Endothelial cell (in vitro differentiated cells): ENCODE measurements around the gene SLC6A4. TPM values are rescaled to one million over a fixed set of nuclear protein-coding genes. Genes with fewer than 3 reads are reported as not detected.

ENCODE experiments used
- DNase-seq: peaks from one replicate; pipeline ENCODE4 v3.0.0; 2021; ENCODE audit warnings: low spot score
- H3K27ac Mint-ChIP-seq: one replicate; pipeline ENCODE4 v1.8.0; 2021; ENCODE audit warnings: mixed read lengths, inconsistent platforms; ENCODE audit not compliant: unreplicated experiment
- H3K27me3 Mint-ChIP-seq: one replicate; pipeline ENCODE4 v1.8.0; 2021; ENCODE audit warnings: mild to moderate bottlenecking, moderate library complexity, mixed read lengths, inconsistent platforms; ENCODE audit not compliant: unreplicated experiment
- H3K36me3 Mint-ChIP-seq: one replicate; pipeline ENCODE4 v1.8.0; 2021; ENCODE audit warnings: mild to moderate bottlenecking, low read depth, mixed read lengths, inconsistent platforms; ENCODE audit not compliant: unreplicated experiment
- H3K4me1 Mint-ChIP-seq: one replicate; pipeline ENCODE4 v1.8.0; 2021; ENCODE audit warnings: mild to moderate bottlenecking, mixed read lengths, inconsistent platforms; ENCODE audit not compliant: unreplicated experiment
- H3K4me3 Mint-ChIP-seq: one replicate; pipeline ENCODE4 v1.8.0; 2021; ENCODE audit warnings: mild to moderate bottlenecking, mixed read lengths, inconsistent platforms; ENCODE audit not compliant: unreplicated experiment
- H3K9me3 Mint-ChIP-seq: one replicate; pipeline ENCODE4 v1.8.0; 2021; ENCODE audit warnings: mixed read lengths, inconsistent platforms; ENCODE audit not compliant: unreplicated experiment
- CTCF ChIP-seq: fragments of 200-600 bp; sonication (generic); IDR thresholded peaks from one replicate; pipeline ENCODE4 v1.5.0; 2021; ENCODE audit warnings: antibody characterized with exemption; ENCODE audit not compliant: unreplicated experiment
- total RNA-seq: library from RNA; stranded (reverse); fragmentation: NEBNext Ultra II Directional; extraction: Animal tissue kit (Norgen Biotek cat#: 25700); gene quantifications from one replicate; pipeline ENCODE4 v1.2.1, GENCODE V29; 2021; ENCODE audit not compliant: unreplicated experiment

Gene SLC6A4
- total RNA-seq, 1 donor from 2014 or later = 1.0 TPM

- Mint-ChIP-seq H3K4me1 (peaks cover 18% of the 10 kb centered on the region), H3K4me3 (no peak overlapping the region), H3K27me3 (peaks cover 2% of the 10 kb centered on the region), H3K36me3 (peaks cover 4% of the 10 kb centered on the region), H3K27ac (peak overlapping the region; percentile 48), H3K9me3 (no peaks in the 10 kb centered on the region)
- DNase-seq = no peak
- TF ChIP-seq CTCF = no peak
Observed at GRCh38 chr17:30218799-30219198, 16.7 kb downstream of the SLC6A4 start.

- no peak overlapping the region for H3K4me3 Mint-ChIP-seq
Observed at GRCh38 chr17:30217746-30218245, 17.7 kb downstream of the SLC6A4 start.

GRCh38 chr17:30217054-30217453 lies 18.4 kb downstream of the SLC6A4 start:
- peaks cover 4% of the 10 kb centered on the region for H3K36me3 Mint-ChIP-seq
- TF ChIP-seq CTCF = no peak
- no peak for DNase-seq
- H3K27me3 Mint-ChIP-seq = peaks cover 2% of the 10 kb centered on the region
- no peaks in the 10 kb centered on the region for H3K9me3 Mint-ChIP-seq
- H3K4me3 Mint-ChIP-seq = no peak overlapping the region
- H3K27ac Mint-ChIP-seq = no peak overlapping the region
- peaks cover 18% of the 10 kb centered on the region for H3K4me1 Mint-ChIP-seq

More at GRCh38 chr17:30217746-30218245, 17.7 kb downstream of the SLC6A4 start:
- TF ChIP-seq CTCF = no peak
- no peak overlapping the region for H3K27ac Mint-ChIP-seq
- DNase-seq = no peak
- peaks cover 2% of the 10 kb centered on the region for H3K27me3 Mint-ChIP-seq
- H3K36me3 Mint-ChIP-seq = peaks cover 4% of the 10 kb centered on the region
- H3K4me1 Mint-ChIP-seq = peaks cover 18% of the 10 kb centered on the region
- H3K9me3 Mint-ChIP-seq = no peaks in the 10 kb centered on the region

GRCh38 chr17:30212750-30213149 lies 22.7 kb downstream of the SLC6A4 start:
- Mint-ChIP-seq H3K9me3 (no peaks in the 10 kb centered on the region), H3K27ac (no peak overlapping the region), H3K27me3 (peaks cover 6% of the 10 kb centered on the region), H3K4me3 (no peak overlapping the region), H3K36me3 (no peaks in the 10 kb centered on the region), H3K4me1 (no peaks in the 10 kb centered on the region)
- no peak for TF ChIP-seq CTCF
- DNase-seq = no peak

GRCh38 chr17:30211371-30211770 lies 24.1 kb downstream of the SLC6A4 start:
- Mint-ChIP-seq H3K9me3 (no peaks in the 10 kb centered on the region), H3K27me3 (peaks cover 5% of the 10 kb centered on the region), H3K4me3 (no peak overlapping the region), H3K27ac (no peak overlapping the region), H3K36me3 (no peaks in the 10 kb centered on the region), H3K4me1 (no peaks in the 10 kb centered on the region)
- no peak for TF ChIP-seq CTCF
- no peak for DNase-seq
